ENCODE measurements around the gene LRCH1.

The LRCH1 gene

DNA sequence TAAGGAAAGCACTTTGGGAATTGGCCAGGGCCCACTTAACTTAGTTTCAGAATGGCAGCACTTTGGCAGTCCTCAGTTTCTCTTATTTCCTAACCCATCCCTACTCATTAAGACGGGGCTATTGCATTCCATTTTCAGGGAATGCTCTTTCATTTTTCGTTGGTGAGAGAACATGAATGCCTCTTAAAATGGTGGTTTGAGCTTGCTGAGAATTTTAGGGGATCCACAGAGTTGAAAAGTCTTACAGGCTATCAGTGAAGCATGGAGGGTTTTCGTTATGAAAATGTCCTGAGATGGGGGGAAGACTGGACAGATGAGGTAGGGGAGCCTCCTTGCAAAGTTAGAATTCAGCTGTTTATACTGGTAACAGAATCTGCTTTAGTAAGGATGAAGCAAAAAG is 71.4 kb downstream of the LRCH1 start:
- H3K27ac ChIP-seq: no peak overlapping the region
- DNase-seq (ENCODE audit: low spot score): no peak
- no peak overlapping the region for H3K4me3 ChIP-seq
- TF ChIP-seq, protein P1, sequence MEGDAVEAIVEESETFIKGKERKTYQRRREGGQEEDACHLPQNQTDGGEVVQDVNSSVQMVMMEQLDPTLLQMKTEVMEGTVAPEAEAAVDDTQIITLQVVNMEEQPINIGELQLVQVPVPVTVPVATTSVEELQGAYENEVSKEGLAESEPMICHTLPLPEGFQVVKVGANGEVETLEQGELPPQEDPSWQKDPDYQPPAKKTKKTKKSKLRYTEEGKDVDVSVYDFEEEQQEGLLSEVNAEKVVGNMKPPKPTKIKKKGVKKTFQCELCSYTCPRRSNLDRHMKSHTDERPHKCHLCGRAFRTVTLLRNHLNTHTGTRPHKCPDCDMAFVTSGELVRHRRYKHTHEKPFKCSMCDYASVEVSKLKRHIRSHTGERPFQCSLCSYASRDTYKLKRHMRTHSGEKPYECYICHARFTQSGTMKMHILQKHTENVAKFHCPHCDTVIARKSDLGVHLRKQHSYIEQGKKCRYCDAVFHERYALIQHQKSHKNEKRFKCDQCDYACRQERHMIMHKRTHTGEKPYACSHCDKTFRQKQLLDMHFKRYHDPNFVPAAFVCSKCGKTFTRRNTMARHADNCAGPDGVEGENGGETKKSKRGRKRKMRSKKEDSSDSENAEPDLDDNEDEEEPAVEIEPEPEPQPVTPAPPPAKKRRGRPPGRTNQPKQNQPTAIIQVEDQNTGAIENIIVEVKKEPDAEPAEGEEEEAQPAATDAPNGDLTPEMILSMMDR (IDR thresholded peaks at IDR 0.05): no peak

GRCh38 chr13:46624821-46625220 is 71.9 kb downstream of the LRCH1 start:
- no peak for DNase-seq (ENCODE audit: low spot score)
- Histone ChIP-seq H3K4me3 (no peak overlapping the region), H3K27ac (no peak overlapping the region)
- TF ChIP-seq, protein P1 (IDR thresholded peaks at IDR 0.05): no peak

GRCh38 chr13:46627462-46627861 is 74.5 kb downstream of the LRCH1 start:
- DNase-seq (ENCODE audit: low spot score): no peak
- TF ChIP-seq, protein P1 (IDR thresholded peaks at IDR 0.05): no peak
- no peak overlapping the region for H3K27ac ChIP-seq
- no peak overlapping the region for H3K4me3 ChIP-seq

DNA sequence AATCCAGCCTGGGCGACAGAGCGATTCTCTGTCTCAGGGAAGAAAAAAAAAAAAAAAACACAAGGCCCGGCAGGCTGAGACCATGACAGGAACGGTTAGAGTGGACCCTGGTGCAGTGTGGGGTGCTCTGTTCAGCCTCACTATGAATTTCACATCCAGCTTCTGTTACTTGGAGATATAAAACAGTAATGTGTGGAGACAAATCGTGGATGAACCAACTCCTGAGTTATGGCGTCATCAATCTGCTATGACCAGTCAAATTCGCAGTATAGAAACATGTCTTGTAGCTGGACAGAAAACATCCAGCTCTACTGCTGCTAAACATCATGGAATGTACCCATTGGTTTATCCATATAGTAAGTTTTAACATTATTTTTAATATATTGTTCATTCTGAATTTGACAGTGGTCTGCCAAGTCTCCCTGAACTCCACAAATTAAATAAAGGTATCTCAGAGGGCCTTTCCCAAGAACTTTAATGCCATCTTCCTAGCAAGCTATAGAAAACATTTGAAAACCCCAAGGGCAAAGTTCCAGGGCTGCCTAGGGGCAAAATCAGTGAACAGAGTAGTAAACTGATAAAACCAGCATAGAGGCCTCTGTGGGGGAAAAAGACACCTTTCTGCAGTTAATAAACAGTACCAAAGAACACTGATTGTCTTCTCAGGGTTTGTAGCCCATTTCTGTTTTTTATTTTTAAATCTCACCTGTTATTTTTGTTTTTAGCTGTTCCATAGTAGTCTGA is 75.8 kb downstream of the LRCH1 start:
- Histone ChIP-seq H3K4me3 (no peak overlapping the region), H3K27ac (no peak overlapping the region)
- TF ChIP-seq, protein P1 (IDR thresholded peaks at IDR 0.05): no peak
- no peak for DNase-seq (ENCODE audit: low spot score)

DNA sequence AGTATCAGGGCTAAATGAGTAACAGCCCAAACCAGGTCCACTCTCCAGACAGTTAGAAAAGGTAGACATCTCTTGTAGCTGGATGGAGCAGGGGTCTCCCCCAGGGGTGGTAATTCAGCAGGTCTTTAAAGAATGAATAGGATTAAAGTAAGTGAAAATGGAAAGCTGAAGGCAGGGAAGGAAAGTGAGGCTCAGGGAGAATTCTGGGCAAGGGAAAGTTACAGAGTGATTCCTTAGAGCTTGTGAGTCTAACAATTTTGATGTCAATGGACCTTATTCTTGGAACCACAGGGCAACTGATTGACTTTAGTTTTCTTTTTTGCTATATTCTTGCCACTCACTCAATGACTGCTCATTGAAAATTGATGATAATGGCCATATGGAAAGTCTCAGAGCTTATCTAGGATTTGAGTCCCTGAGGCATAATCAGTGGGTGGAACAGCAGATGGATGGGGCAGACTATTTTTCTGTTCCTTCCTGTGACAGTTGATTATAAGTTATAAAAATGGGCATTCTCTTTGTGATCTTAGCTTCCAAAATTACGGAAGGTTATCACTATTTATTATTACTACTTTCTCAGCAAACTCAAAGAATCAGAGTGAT is 76.9 kb downstream of the LRCH1 start:
- TF ChIP-seq, protein P1 (IDR thresholded peaks at IDR 0.05): no peak
- Histone ChIP-seq H3K27ac (no peak overlapping the region), H3K4me3 (no peak overlapping the region)
- no peak for DNase-seq (ENCODE audit: low spot score)

GRCh38 chr13:46630431-46631178 is 77.6 kb downstream of the LRCH1 start:
- DNase-seq (ENCODE audit: low spot score): no peak
- H3K27ac ChIP-seq: no peak overlapping the region

More at GRCh38 chr13:46630431-46631178, 77.6 kb downstream of the LRCH1 start:
- no peak overlapping the region for H3K4me3 ChIP-seq
- TF ChIP-seq, protein P1 (IDR thresholded peaks at IDR 0.05): no peak

Measured in coronary artery (tissue), 2 donors.